Activated naive CD8-positive, alpha-beta T cell treated with anti-CD3 and anti-CD28 coated beads for 36 hours (primary cell): ENCODE data around the gene REPS1. TPM values are rescaled to one million over a fixed set of nuclear protein-coding genes. Genes with fewer than 3 reads are reported as not detected.

Source experiments
- DNase-seq: peaks from one replicate; pipeline ENCODE4 v3.0.0; 2021
- H3K27ac Mint-ChIP-seq: one replicate; pipeline ENCODE4 v1.8.0; 2022; ENCODE audit warnings: mild to moderate bottlenecking, moderate library complexity, mixed read lengths
- H3K27me3 Mint-ChIP-seq: one replicate; pipeline ENCODE4 v1.8.0; 2022; ENCODE audit warnings: mild to moderate bottlenecking, mixed read lengths
- H3K36me3 Mint-ChIP-seq: one replicate; pipeline ENCODE4 v1.8.0; 2021; ENCODE audit warnings: mild to moderate bottlenecking, mixed read lengths
- H3K4me1 Mint-ChIP-seq: one replicate; pipeline ENCODE4 v1.8.0; 2021; ENCODE audit warnings: mixed read lengths
- H3K4me3 Mint-ChIP-seq: one replicate; pipeline ENCODE4 v1.8.0; 2022; ENCODE audit warnings: mild to moderate bottlenecking, moderate library complexity, mixed read lengths
- H3K9me3 Mint-ChIP-seq: one replicate; pipeline ENCODE4 v1.8.0; 2022; ENCODE audit warnings: mixed read lengths
- total RNA-seq, 2 experiments: library from RNA; stranded (reverse); gene quantifications; one replicate each; pipeline ENCODE4 v1.2.3, GENCODE V29; 2021

The REPS1 gene
- total RNA-seq, 2 experiments from 2014 or later = 59.7 to 73.2 TPM

DNA sequence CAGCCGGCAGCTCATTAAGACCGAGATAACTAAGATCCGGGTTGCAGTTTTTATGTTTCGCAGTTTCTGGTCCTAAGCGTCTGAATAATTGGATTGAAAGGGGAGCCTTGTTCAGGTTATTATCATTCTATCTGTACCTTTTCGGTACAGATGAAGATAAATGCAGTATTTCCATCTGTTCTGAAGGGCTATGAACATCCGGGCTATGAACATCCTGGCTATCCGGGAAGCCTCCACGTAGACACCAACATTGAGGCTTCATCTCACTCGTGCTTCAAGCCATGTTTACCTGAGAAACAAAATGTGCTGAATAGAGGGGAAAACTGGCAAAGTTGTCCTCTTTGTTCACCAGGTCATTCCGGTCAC lies 399 bp upstream of the REPS1 start:
- H3K27ac Mint-ChIP-seq = peak overlapping the region; percentile 93
- H3K4me3 Mint-ChIP-seq = peak overlapping the region; percentile 77
- no peak for DNase-seq
- H3K27me3 Mint-ChIP-seq = no peaks in the 10 kb centered on the region
- H3K4me1 Mint-ChIP-seq = peaks cover 11% of the 10 kb centered on the region
- no peaks in the 10 kb centered on the region for H3K9me3 Mint-ChIP-seq
- H3K36me3 Mint-ChIP-seq = peaks cover 1% of the 10 kb centered on the region

GRCh38 chr6:138987080-138987642 lies 892 bp downstream of the REPS1 start:
- Mint-ChIP-seq H3K4me1 (peaks cover 11% of the 10 kb centered on the region), H3K36me3 (peaks cover 1% of the 10 kb centered on the region), H3K27me3 (no peaks in the 10 kb centered on the region), H3K27ac (peak overlapping the region; percentile 78), H3K9me3 (no peaks in the 10 kb centered on the region), H3K4me3 (peak overlapping the region; percentile 77)
- DNase-seq = no peak

- no peaks in the 10 kb centered on the region for H3K27me3 Mint-ChIP-seq
- no peak for DNase-seq
- H3K9me3 Mint-ChIP-seq = no peaks in the 10 kb centered on the region
- peaks cover 1% of the 10 kb centered on the region for H3K36me3 Mint-ChIP-seq
- H3K4me3 Mint-ChIP-seq = peak overlapping the region; percentile 77
- H3K4me1 Mint-ChIP-seq = peaks cover 15% of the 10 kb centered on the region
- H3K27ac Mint-ChIP-seq = peak overlapping the region; percentile 7
These were observed 1.5 kb downstream of the REPS1 start for GRCh38 chr6:138986578-138986977.

- no peak for DNase-seq
- peaks cover 4% of the 10 kb centered on the region for H3K36me3 Mint-ChIP-seq
- no peaks in the 10 kb centered on the region for H3K9me3 Mint-ChIP-seq
- H3K27me3 Mint-ChIP-seq = no peaks in the 10 kb centered on the region
- H3K27ac Mint-ChIP-seq = no peak overlapping the region
- H3K4me1 Mint-ChIP-seq = peaks cover 39% of the 10 kb centered on the region
- H3K4me3 Mint-ChIP-seq = no peak overlapping the region
These were observed 6.6 kb downstream of the REPS1 start for GRCh38 chr6:138981416-138981815.

DNA sequence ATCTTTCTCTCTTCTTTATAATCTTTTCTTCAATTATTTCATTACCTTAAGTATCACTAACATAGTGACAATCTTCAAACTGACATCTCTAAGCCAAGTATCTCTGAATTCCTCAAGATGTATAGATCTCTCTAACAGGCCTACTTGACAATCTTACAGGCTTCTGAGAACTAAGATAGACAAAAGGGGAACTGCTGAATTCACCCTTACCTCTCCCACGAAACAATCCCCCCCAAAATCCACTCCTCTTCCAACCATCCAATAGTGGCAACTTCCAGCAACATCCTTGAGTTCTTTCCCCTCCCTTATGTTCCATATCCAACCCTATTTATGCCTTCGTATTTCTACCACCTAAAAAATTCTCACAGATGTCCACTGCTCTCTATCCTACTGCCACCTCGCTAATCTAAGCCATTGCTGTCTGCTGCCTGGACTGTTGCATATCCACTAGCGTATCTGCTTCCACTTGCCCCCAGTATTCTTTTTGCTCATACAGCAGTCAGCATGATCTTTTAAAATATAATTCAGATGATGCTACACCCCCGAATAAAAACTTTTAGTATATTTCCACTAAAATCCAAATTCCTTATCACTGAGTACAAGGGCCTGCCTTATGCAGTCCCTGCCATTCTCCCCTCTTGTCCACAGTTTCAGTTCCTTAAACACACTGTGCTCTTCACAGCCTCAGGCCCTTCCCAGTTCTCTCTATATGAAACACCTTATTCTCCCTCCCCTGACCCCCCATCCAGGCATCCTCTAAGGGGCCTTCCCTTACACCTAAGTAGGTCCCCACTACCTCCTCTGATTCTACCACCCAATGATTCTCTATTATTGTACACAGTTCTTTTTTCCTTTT lies 8.0 kb downstream of the REPS1 start:
- Mint-ChIP-seq H3K9me3 (no peaks in the 10 kb centered on the region), H3K4me3 (no peak overlapping the region), H3K27me3 (no peaks in the 10 kb centered on the region), H3K36me3 (peaks cover 4% of the 10 kb centered on the region), H3K4me1 (peaks cover 46% of the 10 kb centered on the region), H3K27ac (no peak overlapping the region)
- DNase-seq = no peak

DNA sequence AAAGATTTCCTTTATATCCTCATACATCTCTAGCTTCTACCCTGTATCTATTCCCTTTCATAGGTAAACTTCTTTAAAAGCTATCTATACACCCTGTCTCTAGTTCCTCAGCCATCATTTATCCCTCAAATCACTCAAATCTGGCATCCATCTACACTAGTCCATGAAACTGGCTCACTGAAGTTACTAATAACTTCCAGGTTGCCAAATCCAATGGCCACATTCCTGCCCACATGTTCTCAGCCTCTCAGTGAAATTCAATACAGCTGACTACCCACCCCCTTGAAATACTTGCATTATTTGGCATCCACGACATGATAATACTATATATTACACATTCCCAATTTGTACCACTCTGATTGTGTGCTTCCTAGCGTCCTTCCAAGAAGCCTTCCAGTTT lies 8.7 kb downstream of the REPS1 start:
- Mint-ChIP-seq H3K4me3 (no peak overlapping the region), H3K27ac (no peak overlapping the region)

GRCh38 chr6:138978229-138978628 lies 9.8 kb downstream of the REPS1 start:
- no peaks in the 10 kb centered on the region for H3K9me3 Mint-ChIP-seq
- no peaks in the 10 kb centered on the region for H3K27me3 Mint-ChIP-seq
- no peak for DNase-seq
- peaks cover 4% of the 10 kb centered on the region for H3K36me3 Mint-ChIP-seq
- peaks cover 60% of the 10 kb centered on the region for H3K4me1 Mint-ChIP-seq
- H3K27ac Mint-ChIP-seq = no peak overlapping the region
- H3K4me3 Mint-ChIP-seq = no peak overlapping the region

More for the DNA sequence above, 8.7 kb downstream of the REPS1 start:
- Mint-ChIP-seq H3K9me3 (no peaks in the 10 kb centered on the region), H3K36me3 (peaks cover 4% of the 10 kb centered on the region), H3K27me3 (no peaks in the 10 kb centered on the region), H3K4me1 (peaks cover 53% of the 10 kb centered on the region)
- DNase-seq = no peak

- Mint-ChIP-seq H3K9me3 (no peaks in the 10 kb centered on the region), H3K36me3 (peaks cover 4% of the 10 kb centered on the region), H3K27me3 (no peaks in the 10 kb centered on the region), H3K27ac (no peak overlapping the region), H3K4me3 (no peak overlapping the region), H3K4me1 (peaks cover 66% of the 10 kb centered on the region)
- DNase-seq = no peak
These were observed 10.3 kb downstream of the REPS1 start for GRCh38 chr6:138977646-138978167.

- peaks cover 4% of the 10 kb centered on the region for H3K36me3 Mint-ChIP-seq
- H3K4me3 Mint-ChIP-seq = no peak overlapping the region
- DNase-seq = no peak
- H3K27ac Mint-ChIP-seq = no peak overlapping the region
- H3K27me3 Mint-ChIP-seq = no peaks in the 10 kb centered on the region
- H3K9me3 Mint-ChIP-seq = no peaks in the 10 kb centered on the region
- H3K4me1 Mint-ChIP-seq = peaks cover 68% of the 10 kb centered on the region
These were observed 10.8 kb downstream of the REPS1 start for GRCh38 chr6:138977242-138977641.

- Mint-ChIP-seq H3K4me1 (peaks cover 69% of the 10 kb centered on the region), H3K9me3 (no peaks in the 10 kb centered on the region), H3K27ac (no peak overlapping the region), H3K27me3 (no peaks in the 10 kb centered on the region), H3K4me3 (no peak overlapping the region), H3K36me3 (peaks cover 6% of the 10 kb centered on the region)
- DNase-seq = no peak
These were observed 12.2 kb downstream of the REPS1 start for GRCh38 chr6:138975815-138976214.

DNA sequence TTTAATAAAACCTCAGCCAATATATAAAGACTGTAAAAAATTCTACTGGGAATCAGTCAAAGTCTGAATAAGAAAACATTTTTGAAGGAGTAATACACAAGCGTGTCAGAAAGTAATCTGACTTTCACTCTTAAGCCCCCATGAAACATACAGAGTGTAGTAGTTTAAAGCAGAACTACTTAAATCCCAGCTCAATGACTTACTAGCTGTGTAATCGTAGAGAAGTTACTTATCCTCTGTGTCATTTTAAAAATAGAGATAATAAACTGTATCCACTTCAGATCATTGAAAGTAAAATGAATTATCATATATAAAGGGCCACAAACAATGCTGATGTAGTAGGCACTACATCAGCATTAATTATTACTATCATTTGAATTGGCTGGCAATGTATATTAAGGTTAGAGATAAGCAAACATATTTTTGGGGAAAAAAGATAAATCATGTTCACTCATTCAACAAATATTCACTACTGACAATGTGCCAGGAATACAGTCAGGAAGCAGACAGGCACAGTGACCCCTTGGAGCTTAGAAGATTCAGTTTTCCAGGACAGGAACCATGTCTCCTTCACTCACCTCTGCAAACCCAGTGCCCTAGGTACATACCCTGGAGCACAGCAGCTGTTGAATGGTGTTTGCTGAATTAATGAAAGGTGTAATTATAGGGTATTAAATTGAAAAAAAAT lies 14.4 kb downstream of the REPS1 start:
- Mint-ChIP-seq H3K9me3 (no peaks in the 10 kb centered on the region), H3K27ac (no peak overlapping the region), H3K4me1 (peaks cover 62% of the 10 kb centered on the region), H3K27me3 (no peaks in the 10 kb centered on the region), H3K36me3 (peaks cover 11% of the 10 kb centered on the region), H3K4me3 (no peak overlapping the region)
- DNase-seq = no peak

- Mint-ChIP-seq H3K9me3 (no peaks in the 10 kb centered on the region), H3K27ac (no peak overlapping the region), H3K36me3 (peaks cover 14% of the 10 kb centered on the region), H3K27me3 (no peaks in the 10 kb centered on the region), H3K4me3 (no peak overlapping the region), H3K4me1 (peaks cover 66% of the 10 kb centered on the region)
- DNase-seq = no peak
These were observed 15.8 kb downstream of the REPS1 start for GRCh38 chr6:138972226-138972665.

DNA sequence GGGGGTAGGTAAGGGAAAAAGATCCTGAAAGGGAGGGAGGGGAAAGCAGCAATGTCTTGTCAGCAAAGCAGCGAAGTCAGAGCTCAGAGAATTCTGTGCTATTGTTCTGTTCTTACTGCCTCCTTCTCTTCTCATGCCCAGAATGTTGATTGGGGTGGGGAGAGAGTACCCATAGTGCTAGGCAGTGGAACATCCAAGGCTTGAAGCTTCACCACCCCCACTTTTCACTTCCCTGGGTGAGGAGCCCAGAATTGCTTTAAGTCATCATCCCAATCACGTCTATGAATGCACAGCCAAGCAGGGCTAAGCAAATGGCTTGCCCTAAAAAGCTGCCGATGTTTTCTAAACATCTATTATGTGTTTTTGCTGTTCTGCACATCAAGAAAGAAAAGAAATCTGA lies 16.5 kb downstream of the REPS1 start:
- H3K36me3 Mint-ChIP-seq = peaks cover 14% of the 10 kb centered on the region

DNA sequence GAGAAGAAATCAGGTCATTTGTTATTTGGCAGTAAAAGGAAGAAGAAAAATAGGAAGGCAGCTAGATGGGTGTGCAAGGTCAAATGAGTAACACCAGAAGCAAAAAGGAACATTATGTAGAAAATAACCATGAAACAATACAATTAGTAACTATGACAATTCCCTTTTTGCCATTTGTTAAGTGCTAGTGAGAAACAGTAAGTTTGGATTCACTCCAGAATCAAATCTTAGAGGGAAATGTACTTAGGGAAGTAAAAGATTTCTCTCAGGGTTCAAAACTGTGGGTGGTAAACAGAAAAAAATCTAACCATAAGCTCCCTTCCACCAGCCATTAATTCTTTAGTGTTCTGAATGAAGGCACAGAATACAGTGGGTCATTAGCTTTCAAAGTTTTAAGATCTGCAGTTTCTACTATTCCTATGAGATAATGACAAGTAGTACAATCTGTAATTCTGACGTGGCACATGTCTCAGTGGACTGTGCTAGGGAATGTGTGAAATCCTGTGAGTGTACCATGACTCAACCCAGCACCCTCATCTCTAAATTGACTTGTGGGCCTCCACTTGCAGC lies 17.1 kb downstream of the REPS1 start:
- H3K36me3 Mint-ChIP-seq = peaks cover 14% of the 10 kb centered on the region
- H3K4me3 Mint-ChIP-seq = no peak overlapping the region

More for the DNA sequence above, 16.5 kb downstream of the REPS1 start:
- Mint-ChIP-seq H3K9me3 (no peaks in the 10 kb centered on the region), H3K27me3 (no peaks in the 10 kb centered on the region), H3K4me1 (peaks cover 65% of the 10 kb centered on the region), H3K4me3 (no peak overlapping the region), H3K27ac (no peak overlapping the region)
- no peak for DNase-seq

GRCh38 chr6:138970159-138970558 lies 17.9 kb downstream of the REPS1 start:
- Mint-ChIP-seq H3K27me3 (no peaks in the 10 kb centered on the region), H3K27ac (no peak overlapping the region), H3K36me3 (peaks cover 14% of the 10 kb centered on the region), H3K4me3 (no peak overlapping the region), H3K4me1 (peaks cover 63% of the 10 kb centered on the region), H3K9me3 (no peaks in the 10 kb centered on the region)
- no peak for DNase-seq

More for the DNA sequence above, 17.1 kb downstream of the REPS1 start:
- peak overlapping the region; percentile 27 for H3K27ac Mint-ChIP-seq
- no peaks in the 10 kb centered on the region for H3K9me3 Mint-ChIP-seq
- DNase-seq = no peak
- no peaks in the 10 kb centered on the region for H3K27me3 Mint-ChIP-seq
- H3K4me1 Mint-ChIP-seq = peaks cover 64% of the 10 kb centered on the region
